ENCODE measurements around the gene CAMK1D.
A peak's percentile ranks its signal among the peaks of the same experiment; 100 is the strongest.

Gene CAMK1D

DNA sequence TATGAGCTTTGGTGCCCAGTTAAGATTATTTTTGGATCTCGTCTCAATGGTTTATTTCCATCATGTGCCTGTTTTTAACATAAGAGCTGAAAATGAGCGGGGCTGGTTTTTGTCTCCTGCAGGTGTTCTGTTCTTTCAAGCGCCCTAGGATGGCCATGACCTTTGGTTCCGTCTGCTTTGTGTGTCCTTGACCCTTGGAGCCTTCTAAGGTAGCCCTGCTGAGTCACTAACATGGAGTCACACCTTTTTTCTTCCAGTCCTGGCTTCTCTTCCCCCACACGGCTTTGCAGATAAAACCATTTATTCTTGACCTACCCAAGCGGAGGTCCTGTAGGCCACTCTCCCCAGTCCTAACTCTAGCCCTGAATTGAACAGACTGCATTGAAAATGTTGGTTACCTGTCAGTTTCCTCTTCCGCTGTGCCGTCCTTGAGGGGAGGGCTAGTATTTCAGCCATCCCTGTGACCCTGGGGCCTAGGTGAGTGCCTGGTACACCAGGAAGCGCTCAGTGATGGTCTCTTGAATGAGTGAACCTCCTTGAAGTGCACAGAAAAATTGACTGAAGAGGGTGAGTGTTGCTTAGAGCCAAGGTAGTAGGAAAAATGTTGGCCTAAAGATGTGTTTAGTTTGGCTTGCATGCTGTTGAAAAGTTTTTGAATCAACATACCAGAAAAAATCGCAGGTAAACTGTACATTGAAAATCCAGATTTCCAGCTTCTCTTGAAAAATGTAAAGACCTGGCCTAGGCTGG, 48.0 kb downstream of the CAMK1D start:
- Mint-ChIP-seq H3K9me3 (no peaks in the 10 kb centered on the region), H3K4me3 (no peak overlapping the region), H3K27ac (no peak overlapping the region), H3K4me1 (peaks cover 31% of the 10 kb centered on the region), H3K27me3 (no peaks in the 10 kb centered on the region)
- DNase-seq, result no peak
- no peak for ATAC-seq

DNA sequence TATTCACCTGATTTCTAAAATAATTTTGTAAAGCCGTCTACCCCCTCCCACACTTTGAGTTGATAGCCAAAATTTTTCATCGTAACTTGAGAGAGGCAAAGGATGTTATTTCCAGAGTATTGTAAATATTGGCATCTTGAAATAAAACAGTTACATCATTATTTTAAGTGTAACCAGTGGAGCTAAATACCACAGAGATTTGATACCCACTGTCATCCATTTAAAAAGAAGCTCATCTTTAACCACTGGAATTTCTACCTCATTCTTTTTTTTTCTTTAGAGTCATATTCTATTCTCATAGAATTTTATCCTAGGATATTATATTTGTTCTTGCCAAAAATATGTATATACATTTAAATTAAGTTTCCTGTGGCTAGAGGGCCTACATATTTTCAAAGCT, 48.6 kb downstream of the CAMK1D start:
- no peak for ATAC-seq
- Mint-ChIP-seq H3K9me3 (no peaks in the 10 kb centered on the region), H3K4me3 (no peak overlapping the region), H3K27ac (no peak overlapping the region), H3K27me3 (no peaks in the 10 kb centered on the region), H3K4me1 (peaks cover 36% of the 10 kb centered on the region)
- no peak for DNase-seq

DNA sequence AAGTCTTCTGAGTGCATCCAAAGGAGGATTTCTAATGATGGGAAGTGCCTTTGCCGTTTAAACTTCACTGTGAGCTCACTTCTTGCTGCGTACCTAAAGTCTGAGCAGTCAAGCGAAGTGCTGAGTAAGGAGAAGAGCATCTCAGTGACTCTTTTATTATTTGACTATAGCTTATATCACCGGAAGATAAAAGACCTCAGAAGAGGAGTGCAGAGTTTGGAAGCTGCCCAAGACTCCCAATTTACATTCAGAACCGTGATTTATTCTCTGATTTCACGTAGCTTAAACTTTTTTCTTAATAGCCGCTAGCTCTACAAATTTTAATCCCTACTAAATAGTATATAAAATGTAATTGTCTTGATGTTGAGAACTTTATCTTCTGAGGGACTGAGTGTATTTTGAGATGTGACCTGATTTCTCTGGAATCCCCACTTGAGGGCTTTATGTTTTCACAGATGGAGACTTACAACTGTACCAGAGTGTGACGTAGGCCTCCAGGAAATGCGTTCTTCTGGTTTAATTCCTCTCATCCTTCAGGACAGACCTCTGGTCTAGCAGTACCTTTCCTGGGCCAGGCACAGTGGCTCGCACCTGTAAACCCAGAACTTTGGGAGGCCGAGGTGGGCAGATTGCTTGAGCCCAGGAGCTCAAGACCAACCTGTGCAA, 51.1 kb downstream of the CAMK1D start:
- no peak for ATAC-seq
- Mint-ChIP-seq H3K4me1 (peaks cover 44% of the 10 kb centered on the region), H3K9me3 (no peaks in the 10 kb centered on the region), H3K4me3 (no peak overlapping the region), H3K27ac (no peak overlapping the region), H3K27me3 (no peaks in the 10 kb centered on the region)
- DNase-seq, result no peak

DNA sequence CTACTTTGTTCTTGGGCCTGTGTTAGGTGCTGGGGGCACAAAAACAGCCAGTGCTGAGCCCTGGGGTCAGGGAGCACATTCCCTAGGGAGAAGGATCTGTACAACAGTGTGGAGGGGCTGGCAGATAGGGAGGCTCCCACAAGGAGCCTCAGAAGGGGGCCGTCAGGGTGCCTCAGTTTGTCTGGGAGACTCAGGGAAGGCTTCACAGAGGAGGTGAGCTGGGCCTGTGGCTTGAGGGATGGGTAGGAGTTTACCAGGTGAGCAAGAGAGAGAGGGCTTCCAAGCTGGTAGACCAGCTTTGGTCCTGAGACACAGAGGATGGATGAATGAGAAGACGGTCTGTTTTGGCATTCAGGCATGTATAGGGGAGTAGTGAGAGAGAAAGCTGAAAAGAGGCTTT, 52.1 kb downstream of the CAMK1D start:
- Mint-ChIP-seq H3K27me3 (no peaks in the 10 kb centered on the region), H3K27ac (peak overlapping the region in 1 of 2 donors; percentile 78)
- ATAC-seq, result no peak

DNA sequence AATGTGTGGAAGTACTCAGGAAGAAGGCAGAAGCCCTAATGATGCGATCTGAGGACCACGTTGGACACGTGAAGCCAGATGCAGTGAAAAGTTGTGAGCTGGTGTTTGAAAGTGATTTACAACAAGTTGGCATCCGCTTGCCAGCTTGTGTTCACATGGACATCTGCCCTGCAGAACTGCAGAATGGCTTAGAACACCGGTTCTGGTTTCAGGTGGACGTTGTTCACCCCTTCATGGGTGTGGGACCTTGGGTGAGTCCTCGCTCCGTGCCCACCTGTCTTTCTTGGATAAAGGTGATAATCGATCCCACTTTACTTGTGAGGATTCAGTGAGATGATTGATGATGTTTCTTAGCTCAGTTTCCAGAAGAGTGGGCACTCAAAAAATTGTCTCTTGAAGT, 53.8 kb downstream of the CAMK1D start:
- ATAC-seq, result no peak
- Mint-ChIP-seq H3K4me1 (peaks cover 55% of the 10 kb centered on the region), H3K9me3 (no peaks in the 10 kb centered on the region), H3K4me3 (no peak overlapping the region), H3K27ac (no peak overlapping the region), H3K27me3 (no peaks in the 10 kb centered on the region)
- no peak for DNase-seq

More for the DNA sequence above, 52.1 kb downstream of the CAMK1D start:
- H3K4me1 Mint-ChIP-seq, result peaks cover 50% of the 10 kb centered on the region
- H3K4me3 Mint-ChIP-seq, result no peak overlapping the region
- no peak for DNase-seq
- no peaks in the 10 kb centered on the region for H3K9me3 Mint-ChIP-seq

DNA sequence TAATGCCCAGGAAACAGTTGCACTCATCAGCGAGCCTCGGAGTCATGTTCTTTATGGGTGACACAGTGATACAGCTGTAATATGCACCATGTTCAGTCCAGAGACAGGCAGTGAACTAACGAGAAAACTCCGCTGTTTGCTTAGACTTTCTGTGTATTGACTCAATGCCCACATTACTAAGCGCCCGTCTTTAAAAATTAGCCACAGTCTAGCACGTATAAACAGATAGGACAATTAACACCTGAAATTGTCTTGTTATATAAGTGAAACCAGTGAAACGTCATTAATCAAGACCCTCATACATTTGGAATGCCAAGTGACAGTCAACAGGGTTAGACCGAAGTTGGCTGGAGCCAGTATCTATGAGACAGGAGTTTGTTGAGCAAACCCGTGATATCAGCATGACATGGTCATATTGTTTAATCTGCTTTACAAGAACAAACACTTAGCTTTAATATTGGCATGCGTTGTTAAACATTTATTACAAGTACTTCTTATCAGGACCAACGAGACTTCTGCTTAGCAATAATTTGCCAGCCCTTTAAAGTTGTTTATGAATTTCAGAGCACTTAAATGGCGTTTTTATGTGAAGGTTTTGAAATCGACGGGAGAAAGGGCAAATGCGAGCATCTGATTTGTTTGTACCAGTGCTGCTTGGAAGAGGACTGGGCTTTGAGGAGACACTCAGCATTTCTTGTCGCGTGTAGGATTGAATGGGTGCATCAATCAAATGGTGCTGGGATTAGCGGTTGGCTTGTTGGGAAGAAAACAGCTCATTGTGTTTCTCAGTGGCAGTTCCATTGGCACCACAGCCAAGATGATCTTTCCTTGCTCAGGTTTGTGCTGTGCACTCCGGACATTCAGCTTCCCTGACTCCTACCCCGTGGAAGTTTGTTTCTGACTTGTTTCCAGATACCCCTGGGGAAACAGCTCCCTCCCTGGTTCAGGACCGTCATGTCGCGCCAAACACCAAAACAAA, 56.3 kb downstream of the CAMK1D start:
- Mint-ChIP-seq H3K4me3 (peak overlapping the region; percentile 41 to 43), H3K4me1 (peaks cover 78% of the 10 kb centered on the region)
- no peak for DNase-seq

DNA sequence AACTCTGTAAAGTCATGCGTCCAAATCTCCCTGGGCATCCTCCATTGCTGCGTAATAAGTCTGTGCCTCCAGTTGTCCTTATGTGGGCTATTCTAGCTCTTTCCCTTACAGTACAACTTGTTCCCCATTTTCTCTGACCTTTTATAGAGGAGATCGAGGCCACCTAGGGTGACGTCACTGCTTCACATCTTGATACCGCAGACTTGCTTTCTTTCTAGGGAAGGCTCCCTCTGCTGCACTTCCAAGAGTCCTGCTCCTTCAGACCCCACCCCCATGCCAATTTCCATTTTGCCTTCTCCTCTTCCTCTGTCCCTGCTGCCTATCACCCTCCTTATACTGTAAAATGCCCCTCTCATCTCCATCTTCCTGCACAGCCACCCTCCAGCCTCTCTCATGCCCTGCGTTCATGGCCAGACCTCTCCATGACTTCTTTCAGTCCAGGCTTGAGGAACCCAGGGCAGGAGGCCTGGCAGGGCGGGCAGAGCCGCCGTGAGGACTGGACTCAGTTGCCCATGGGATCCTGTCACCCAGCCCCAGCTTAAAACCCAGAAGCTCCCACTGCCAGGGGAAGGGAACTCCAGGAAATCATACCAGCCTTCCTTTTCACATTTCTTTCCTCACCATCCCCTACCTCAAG, 57.5 kb downstream of the CAMK1D start:
- Mint-ChIP-seq H3K9me3 (no peaks in the 10 kb centered on the region), H3K27me3 (no peaks in the 10 kb centered on the region), H3K4me1 (peaks cover 82% of the 10 kb centered on the region)

More for the DNA sequence above, 56.3 kb downstream of the CAMK1D start:
- H3K27ac Mint-ChIP-seq, result no peak overlapping the region
- no peak for ATAC-seq
- no peaks in the 10 kb centered on the region for H3K9me3 Mint-ChIP-seq
- H3K27me3 Mint-ChIP-seq, result no peaks in the 10 kb centered on the region

DNA sequence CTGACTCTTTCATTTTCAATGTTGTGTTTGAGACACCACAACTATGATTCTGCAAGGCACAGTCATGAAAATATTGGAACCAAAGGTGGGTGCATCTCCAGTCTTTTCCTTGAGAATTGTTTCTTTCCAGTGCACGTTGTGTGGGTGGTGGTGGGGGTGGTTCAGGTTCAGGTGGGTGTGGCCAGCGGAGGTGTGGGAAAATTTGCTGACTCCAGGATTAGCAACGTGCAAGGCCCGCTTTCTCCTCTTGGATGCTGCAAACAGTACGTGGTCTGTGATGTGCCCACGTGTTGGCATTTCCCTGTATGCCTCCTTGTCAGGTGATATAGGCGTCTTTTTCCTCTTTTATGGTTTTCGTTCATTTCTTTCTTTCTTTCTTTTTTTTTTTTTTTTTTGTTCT, 59.1 kb downstream of the CAMK1D start:
- no peak for ATAC-seq
- Mint-ChIP-seq H3K4me1 (peaks cover 83% of the 10 kb centered on the region), H3K27me3 (no peaks in the 10 kb centered on the region), H3K4me3 (no peak overlapping the region), H3K9me3 (peaks cover 4 to 5% of the 10 kb centered on the region in 2 donors), H3K27ac (no peak overlapping the region)
- no peak for DNase-seq

More for the DNA sequence above, 57.5 kb downstream of the CAMK1D start:
- DNase-seq, result no peak
- Mint-ChIP-seq H3K4me3 (no peak overlapping the region), H3K27ac (no peak overlapping the region)
- ATAC-seq, result no peak

DNA sequence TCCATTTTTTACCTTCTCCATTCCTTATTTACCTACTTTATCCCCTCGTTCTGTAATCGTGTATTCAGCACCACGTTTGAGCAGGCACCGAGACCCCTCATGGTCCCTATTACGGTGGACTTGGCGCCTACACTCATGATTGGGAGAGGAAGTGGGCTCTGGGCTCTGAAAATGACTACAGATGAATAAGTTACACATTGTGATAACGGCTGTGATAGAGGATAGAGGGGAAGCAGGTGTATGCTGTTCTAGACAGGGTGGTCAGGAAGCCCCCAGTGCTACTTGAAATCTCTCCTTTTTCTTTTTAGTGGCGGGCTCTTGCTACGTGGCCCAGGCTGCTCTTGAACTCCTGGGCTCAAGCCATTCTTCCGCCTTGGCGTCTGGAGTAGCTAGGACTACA, 59.8 kb downstream of the CAMK1D start:
- no peak for ATAC-seq
- DNase-seq, result no peak
- H3K4me3 Mint-ChIP-seq, result no peak overlapping the region
- H3K27me3 Mint-ChIP-seq, result no peaks in the 10 kb centered on the region
- peaks cover 6 to 8% of the 10 kb centered on the region in 2 donors for H3K9me3 Mint-ChIP-seq
- H3K27ac Mint-ChIP-seq, result no peak overlapping the region
- peaks cover 78% of the 10 kb centered on the region for H3K4me1 Mint-ChIP-seq

DNA sequence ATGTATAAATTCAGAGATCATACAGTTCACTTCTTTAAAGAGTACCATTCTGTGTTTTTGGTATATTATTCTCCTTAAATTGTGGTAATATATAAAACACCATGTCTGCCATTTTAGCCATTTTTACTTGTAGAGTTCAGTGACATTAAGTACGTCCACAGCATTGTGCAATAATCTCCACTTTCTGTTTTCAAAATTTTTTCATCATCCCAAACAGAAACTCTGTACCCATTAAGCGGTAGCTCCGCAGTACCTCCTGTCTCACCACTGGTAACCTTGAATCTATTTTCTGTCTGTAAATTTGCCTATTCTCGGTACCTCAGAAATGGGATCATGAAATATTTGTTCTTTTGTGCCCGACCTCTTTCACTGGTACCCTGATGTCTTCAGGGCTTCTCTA, 60.3 kb downstream of the CAMK1D start:
- no peak for ATAC-seq
- Mint-ChIP-seq H3K27ac (no peak overlapping the region), H3K9me3 (peaks cover 6 to 8% of the 10 kb centered on the region in 2 donors), H3K27me3 (no peaks in the 10 kb centered on the region), H3K4me1 (peaks cover 74% of the 10 kb centered on the region), H3K4me3 (no peak overlapping the region)
- no peak for DNase-seq

DNA sequence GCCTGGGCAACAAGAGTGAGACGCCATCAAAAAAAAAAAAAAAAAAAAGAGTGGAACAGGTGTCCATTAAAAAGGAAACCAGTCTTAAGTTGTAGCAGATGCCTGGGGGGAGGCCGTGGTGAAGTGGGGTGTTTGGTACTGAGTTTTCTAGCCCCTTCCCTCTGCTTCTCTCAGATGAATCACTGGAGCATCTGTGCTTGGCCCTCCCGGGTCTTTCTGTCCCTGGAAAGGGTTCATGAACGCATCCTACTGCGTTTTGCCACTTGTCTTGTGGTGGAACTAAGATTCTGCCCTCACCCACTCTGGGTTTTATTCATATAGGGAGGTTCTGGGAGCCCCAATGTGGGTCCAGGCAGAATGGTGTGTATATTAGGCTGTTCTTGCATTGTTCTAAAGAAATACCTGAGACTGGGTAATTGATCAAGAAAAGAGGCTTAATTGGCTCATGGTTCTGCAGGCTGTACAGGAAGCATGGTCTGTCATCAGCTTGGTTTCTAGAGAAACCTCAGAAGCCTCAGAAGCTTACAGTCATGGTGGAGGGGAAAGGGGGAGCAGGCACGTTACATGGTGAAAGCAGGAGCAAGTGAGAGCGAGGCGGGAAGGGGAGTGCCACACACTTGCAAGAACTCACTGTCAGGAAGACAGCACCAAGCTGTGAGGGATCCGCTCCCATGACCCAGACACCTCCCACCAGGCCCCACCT, 63.5 kb downstream of the CAMK1D start:
- peak overlapping the region; percentile 1 to 21 for H3K4me3 Mint-ChIP-seq
- H3K27ac Mint-ChIP-seq, result peak overlapping the region; percentile 69 to 71
- H3K27me3 Mint-ChIP-seq, result no peaks in the 10 kb centered on the region
- H3K9me3 Mint-ChIP-seq, result peaks cover 6 to 8% of the 10 kb centered on the region in 2 donors
- peaks cover 49% of the 10 kb centered on the region for H3K4me1 Mint-ChIP-seq
- peak; percentile 97 for ATAC-seq
- peak; percentile 48 to 77 for DNase-seq

DNA sequence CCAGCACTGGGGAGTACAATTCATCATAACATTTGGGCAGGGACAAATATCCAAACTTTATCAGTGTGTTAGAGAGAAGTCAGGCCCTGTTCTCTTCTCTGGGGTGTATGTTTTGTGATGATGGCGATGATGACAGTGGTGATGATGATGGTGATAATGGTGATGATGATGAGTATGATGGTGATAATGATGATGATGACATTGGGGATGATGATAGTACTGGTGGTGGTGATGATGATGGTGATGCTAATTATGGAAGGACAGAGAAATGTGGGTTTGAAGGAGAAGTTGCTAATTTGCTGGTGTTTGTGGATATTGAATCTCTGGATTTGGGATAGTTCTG, 64.0 kb downstream of the CAMK1D start:
- ATAC-seq (peak; percentile 80), DNase-seq (no peak)
- H3K4me1 Mint-ChIP-seq, result peaks cover 45% of the 10 kb centered on the region
- peak overlapping the region in 1 of 2 donors; percentile 69 for H3K27ac Mint-ChIP-seq
- peaks cover 6 to 8% of the 10 kb centered on the region in 2 donors for H3K9me3 Mint-ChIP-seq
- H3K27me3 Mint-ChIP-seq, result no peaks in the 10 kb centered on the region
- H3K4me3 Mint-ChIP-seq, result peak overlapping the region in 1 of 2 donors; percentile 1

DNA sequence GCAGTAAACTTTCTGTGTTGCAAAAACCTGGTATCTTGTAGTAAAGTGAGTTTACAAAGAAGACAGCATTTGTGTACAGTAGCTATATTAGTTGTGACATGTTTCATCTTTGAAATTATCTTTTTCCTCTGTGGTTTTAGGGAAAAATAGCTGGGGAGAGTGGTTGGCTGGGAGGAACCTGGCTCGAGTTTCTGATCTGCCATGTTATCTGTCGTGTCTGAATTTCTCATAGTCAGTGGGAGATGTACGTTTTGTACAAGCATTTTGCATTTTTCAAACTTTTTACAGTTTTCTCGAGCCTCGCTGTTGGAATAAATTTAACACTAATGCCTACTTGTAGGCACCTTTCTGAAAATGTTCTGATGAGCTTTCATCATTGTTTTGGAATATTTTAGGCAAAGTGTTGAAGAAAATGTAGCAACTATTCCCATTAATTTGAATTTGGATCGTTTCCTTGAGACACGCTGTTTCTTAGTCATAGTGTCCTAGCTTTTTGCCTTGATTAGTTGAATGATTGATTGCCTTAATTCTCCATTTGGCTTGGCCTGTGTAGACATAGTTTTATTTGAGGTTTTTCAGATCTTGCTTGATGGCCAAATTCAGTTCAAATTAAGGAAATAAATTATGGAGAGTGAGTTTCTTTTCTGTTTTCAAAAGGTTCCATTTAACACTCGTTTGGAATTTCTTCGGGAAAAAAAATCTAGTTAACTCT, 65.1 kb downstream of the CAMK1D start:
- H3K4me1 Mint-ChIP-seq, result peaks cover 46% of the 10 kb centered on the region
- peaks cover 6 to 8% of the 10 kb centered on the region in 2 donors for H3K9me3 Mint-ChIP-seq
- H3K4me3 Mint-ChIP-seq, result no peak overlapping the region
- H3K27me3 Mint-ChIP-seq, result no peaks in the 10 kb centered on the region
- DNase-seq, result no peak
- no peak for ATAC-seq
- no peak overlapping the region for H3K27ac Mint-ChIP-seq

DNA sequence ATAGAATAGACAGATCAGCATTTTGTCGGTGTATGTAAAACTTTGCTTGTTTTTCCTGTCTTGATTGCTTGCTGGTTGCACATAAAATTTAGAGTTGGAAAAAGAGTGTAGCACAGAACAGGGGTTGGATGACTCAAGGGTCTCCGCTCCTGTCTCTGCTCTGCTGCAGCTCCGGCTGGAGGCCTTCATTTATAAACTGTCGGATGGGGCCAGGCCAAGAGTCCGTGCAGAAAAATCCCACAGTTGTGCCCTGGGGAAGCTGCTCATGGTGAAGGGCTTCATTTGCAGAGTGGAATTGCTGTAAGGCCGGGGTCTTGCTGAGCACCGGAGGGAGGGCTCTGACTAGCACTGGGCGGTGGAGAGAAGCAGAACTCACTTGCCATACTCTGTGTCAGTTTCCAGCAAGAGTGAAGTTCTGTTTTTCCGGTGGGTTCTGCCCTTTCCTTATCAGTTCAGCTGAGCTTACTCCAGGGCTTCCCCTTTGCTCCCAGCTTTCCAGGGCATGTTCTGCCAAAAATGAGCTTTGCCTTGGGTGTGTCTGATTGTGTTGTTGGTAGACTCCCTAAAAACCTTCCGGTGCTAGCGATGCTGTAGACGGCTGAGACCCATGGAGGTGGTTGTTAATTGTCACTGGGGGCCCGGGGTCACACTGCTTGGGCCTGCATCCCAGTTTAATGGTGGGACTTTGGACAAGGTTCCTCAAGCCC, 67.2 kb downstream of the CAMK1D start:
- ATAC-seq (no peak), DNase-seq (no peak)
- Mint-ChIP-seq H3K4me3 (no peak overlapping the region), H3K27me3 (no peaks in the 10 kb centered on the region), H3K27ac (no peak overlapping the region), H3K9me3 (peaks cover 6 to 8% of the 10 kb centered on the region in 2 donors), H3K4me1 (peaks cover 46% of the 10 kb centered on the region)
